H9 (cell line): ENCODE measurements around the gene CADPS. TPM values are rescaled to one million over a fixed set of nuclear protein-coding genes. Genes with fewer than 3 reads are reported as not detected.

ENCODE experiments used
- DNase-seq: peaks from one replicate; pipeline ENCODE4 v3.0.0-alpha.2; 2017
- H2AFZ ChIP-seq: one replicate; pipeline ENCODE4 v1.6.1; 2013; ENCODE audit warnings: mild to moderate bottlenecking, low read length, control low read depth, moderate library complexity
- H2AK5ac ChIP-seq: 2 replicates; pipeline ENCODE4 v1.6.1; 2013; ENCODE audit warnings: low read length, control low read depth, mixed read lengths; ENCODE audit not compliant: insufficient read length
- H2BK120ac ChIP-seq: one replicate; pipeline ENCODE4 v1.6.1; 2013; ENCODE audit warnings: low read depth, mild to moderate bottlenecking, low read length, control low read depth, inconsistent platforms; ENCODE audit not compliant: poor library complexity, severe bottlenecking
- H2BK12ac ChIP-seq: 2 replicates; pipeline ENCODE4 v1.6.1; 2013; ENCODE audit warnings: low read length, control low read depth, mixed read lengths, low read depth; ENCODE audit not compliant: insufficient read length
- H2BK15ac ChIP-seq: 2 replicates; pipeline ENCODE4 v1.6.1; 2013; ENCODE audit warnings: low read depth, low read length, control low read depth
- H2BK20ac ChIP-seq: one replicate; pipeline ENCODE4 v1.6.1; 2013; ENCODE audit warnings: low read depth, mild to moderate bottlenecking, low read length, control low read depth, inconsistent platforms; ENCODE audit not compliant: poor library complexity, severe bottlenecking
- H2BK5ac ChIP-seq: 2 replicates; pipeline ENCODE4 v1.6.1; 2013; ENCODE audit warnings: low read length, control low read depth, mixed read lengths; ENCODE audit not compliant: insufficient read length
- H3K14ac ChIP-seq: 2 replicates; pipeline ENCODE4 v1.6.1; 2013; ENCODE audit warnings: low read length, control low read depth; ENCODE audit not compliant: insufficient read depth
- H3K18ac ChIP-seq: 2 replicates; pipeline ENCODE4 v1.6.1; 2013; ENCODE audit warnings: low read depth, mild to moderate bottlenecking, mixed read lengths, low read length, control low read depth; ENCODE audit not compliant: insufficient read length
- H3K23ac ChIP-seq: 2 replicates; pipeline ENCODE4 v1.6.1; 2013; ENCODE audit warnings: low read length, control low read depth, mixed read lengths, low read depth; ENCODE audit not compliant: insufficient read length
- H3K23me2 ChIP-seq: 2 replicates; pipeline ENCODE4 v1.6.1; 2013; ENCODE audit warnings: low read depth, mild to moderate bottlenecking, mixed read lengths, low read length, control low read depth; ENCODE audit not compliant: insufficient read length, poor library complexity, severe bottlenecking
- H3K27ac ChIP-seq: 2 replicates; pipeline ENCODE4 v1.5.1; 2013; ENCODE audit warnings: low read length, control low read depth, mixed read lengths, low read depth; ENCODE audit not compliant: insufficient read length
- H3K27me3 ChIP-seq: 2 replicates; pipeline ENCODE4 v1.6.1; 2013; ENCODE audit warnings: low read length, control low read depth, inconsistent platforms; ENCODE audit not compliant: insufficient read depth
- H3K4ac ChIP-seq: 2 replicates; pipeline ENCODE4 v1.6.1; 2013; ENCODE audit warnings: low read depth, mild to moderate bottlenecking, control low read depth, inconsistent platforms, low read length, moderate library complexity
- H3K4me1 ChIP-seq: 2 replicates; pipeline ENCODE4 v1.6.1; 2013; ENCODE audit warnings: low read length, control low read depth, inconsistent platforms; ENCODE audit not compliant: insufficient read depth
- H3K4me2 ChIP-seq: 2 replicates; pipeline ENCODE4 v1.6.1; 2013; ENCODE audit warnings: low read length, control low read depth, mixed read lengths; ENCODE audit not compliant: insufficient read length, insufficient read depth
- H3K56ac ChIP-seq: 2 replicates; pipeline ENCODE4 v1.6.1; 2013; ENCODE audit warnings: low read depth, mild to moderate bottlenecking, mixed read lengths, low read length, control low read depth; ENCODE audit not compliant: insufficient read length
- H3K79me1 ChIP-seq: 2 replicates; pipeline ENCODE4 v1.6.1; 2013; ENCODE audit warnings: low read depth, mild to moderate bottlenecking, moderate library complexity, low read length, control low read depth, inconsistent platforms; ENCODE audit not compliant: insufficient read depth, poor library complexity, severe bottlenecking
- H3K79me2 ChIP-seq: 2 replicates; pipeline ENCODE4 v1.6.1; 2013; ENCODE audit warnings: low read length, control low read depth, inconsistent platforms; ENCODE audit not compliant: insufficient read depth
- H3K9ac ChIP-seq: 2 replicates; pipeline ENCODE4 v1.6.1; 2013; ENCODE audit warnings: low read length, control low read depth, mixed read lengths; ENCODE audit not compliant: insufficient read length; ENCODE audit errors: extremely low read depth
- H3K9me3 ChIP-seq: one replicate; pipeline ENCODE4 v1.6.1; 2013; ENCODE audit warnings: low read depth, low read length, inconsistent platforms; ENCODE audit not compliant: control insufficient read depth
- H3T11ph ChIP-seq: one replicate; pipeline ENCODE4 v1.6.1; 2013; ENCODE audit warnings: mild to moderate bottlenecking, low read length, control low read depth, inconsistent platforms
- H4K20me1 ChIP-seq: one replicate; pipeline ENCODE4 v1.6.1; 2013; ENCODE audit not compliant: control insufficient read depth, insufficient read length, insufficient read depth
- H4K5ac ChIP-seq: 2 replicates; pipeline ENCODE4 v1.6.1; 2013; ENCODE audit warnings: low read depth, mild to moderate bottlenecking, mixed read lengths, low read length, control low read depth; ENCODE audit not compliant: insufficient read length
- H4K8ac ChIP-seq: replicated peaks from 2 replicates; pipeline ENCODE4 v1.6.1; 2013; ENCODE audit warnings: low read length, control low read depth, mixed read lengths, low read depth; ENCODE audit not compliant: insufficient read length
- H4K91ac ChIP-seq: 2 replicates; pipeline ENCODE4 v1.6.1; 2013; ENCODE audit warnings: low read depth, mild to moderate bottlenecking, moderate library complexity, mixed read lengths, low read length, control low read depth; ENCODE audit not compliant: insufficient read length
- H3K27ac Mint-ChIP-seq, 3 experiments: 2 replicates in 2 of 3; 3 replicates in 1 of 3; pipeline ENCODE4 v1.8.0; 2020 to 2021; ENCODE audit warnings: mixed read lengths in 3 of 3, mild to moderate bottlenecking in 1 of 3, moderate library complexity in 1 of 3
- H3K27me3 Mint-ChIP-seq: 2 replicates; pipeline ENCODE4 v1.8.0; 2021; ENCODE audit warnings: low read depth, mild to moderate bottlenecking, moderate library complexity, mixed read lengths
- H3K36me3 Mint-ChIP-seq, 3 experiments: 2 replicates in 2 of 3; 3 replicates in 1 of 3; pipeline ENCODE4 v1.8.0; 2020 to 2021; ENCODE audit warnings: low read depth in 3 of 3, mixed read lengths in 3 of 3; ENCODE audit not compliant: insufficient read depth in 1 of 3
- H3K4me1 Mint-ChIP-seq, 2 experiments: 2 replicates each; pipeline ENCODE4 v1.8.0; 2020; ENCODE audit warnings: mixed read lengths in 2 of 2
- H3K4me3 Mint-ChIP-seq, 2 experiments: 2 replicates in 1 of 2; 3 replicates in 1 of 2; pipeline ENCODE4 v1.8.0; 2020 to 2021; ENCODE audit warnings: mild to moderate bottlenecking in 2 of 2, mixed read lengths in 2 of 2, moderate library complexity in 1 of 2
- H3K9me3 Mint-ChIP-seq, 2 experiments: 2 replicates in 1 of 2; 3 replicates in 1 of 2; pipeline ENCODE4 v1.8.0; 2020; ENCODE audit warnings: mild to moderate bottlenecking in 2 of 2, mixed read lengths in 2 of 2, moderate library complexity in 1 of 2
- WGBS: extraction: QIAGEN DNeasy Blood & Tissue Kit; methylation state at CpG from one replicate; pipeline ENCODE4 v1.1.7; 2013; ENCODE audit warnings: missing lambda C conversion rate, low lambda C conversion rate, mixed read lengths; ENCODE audit not compliant: insufficient read length; ENCODE audit errors: extremely low coverage; 5-methylcytosine and 5-hydroxymethylcytosine counted together
- total RNA-seq: library from RNA; stranded (reverse); gene quantifications from 2 replicates; pipeline ENCODE4 v1.2.1, GENCODE V29; 2021
- TF ChIP-seq, protein P1 (sequence below): fragments of 200-600 bp; sonication (generic); conservative IDR thresholded peaks from 3 replicates; pipeline ENCODE4 v1.8.0; 2021; ENCODE audit warnings: antibody characterized with exemption, mild to moderate bottlenecking

CADPS gene
- total RNA-seq, 1 experiment from 2014 or later: 6.6 TPM

DNA sequence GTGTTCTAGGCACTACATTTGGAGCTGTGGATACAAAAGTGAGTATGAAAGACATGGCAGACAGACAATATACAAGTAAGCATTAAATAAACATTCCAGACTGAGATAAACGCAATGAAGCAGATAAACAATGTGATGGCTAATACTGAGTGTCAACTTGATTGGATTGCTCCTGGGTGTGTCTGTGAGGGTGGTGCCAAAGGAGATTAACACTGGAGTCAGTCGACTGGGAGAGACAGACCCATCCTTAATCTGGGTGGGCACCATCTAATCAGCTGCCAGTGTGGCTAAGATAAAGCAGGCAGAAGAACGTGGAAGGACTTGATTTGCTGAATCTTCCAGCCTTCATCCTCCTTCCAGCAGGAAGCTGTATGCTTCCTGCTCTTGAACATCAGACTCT lies 77.2 kb downstream of the CADPS start:
- no peak overlapping the region for H2BK15ac ChIP-seq
- TF ChIP-seq, protein P1, sequence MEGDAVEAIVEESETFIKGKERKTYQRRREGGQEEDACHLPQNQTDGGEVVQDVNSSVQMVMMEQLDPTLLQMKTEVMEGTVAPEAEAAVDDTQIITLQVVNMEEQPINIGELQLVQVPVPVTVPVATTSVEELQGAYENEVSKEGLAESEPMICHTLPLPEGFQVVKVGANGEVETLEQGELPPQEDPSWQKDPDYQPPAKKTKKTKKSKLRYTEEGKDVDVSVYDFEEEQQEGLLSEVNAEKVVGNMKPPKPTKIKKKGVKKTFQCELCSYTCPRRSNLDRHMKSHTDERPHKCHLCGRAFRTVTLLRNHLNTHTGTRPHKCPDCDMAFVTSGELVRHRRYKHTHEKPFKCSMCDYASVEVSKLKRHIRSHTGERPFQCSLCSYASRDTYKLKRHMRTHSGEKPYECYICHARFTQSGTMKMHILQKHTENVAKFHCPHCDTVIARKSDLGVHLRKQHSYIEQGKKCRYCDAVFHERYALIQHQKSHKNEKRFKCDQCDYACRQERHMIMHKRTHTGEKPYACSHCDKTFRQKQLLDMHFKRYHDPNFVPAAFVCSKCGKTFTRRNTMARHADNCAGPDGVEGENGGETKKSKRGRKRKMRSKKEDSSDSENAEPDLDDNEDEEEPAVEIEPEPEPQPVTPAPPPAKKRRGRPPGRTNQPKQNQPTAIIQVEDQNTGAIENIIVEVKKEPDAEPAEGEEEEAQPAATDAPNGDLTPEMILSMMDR: no peak
- no peaks in the 10 kb centered on the region for H3K27me3 ChIP-seq
- no peak overlapping the region for H2BK5ac ChIP-seq
- H4K8ac ChIP-seq: no peak overlapping the region
- Mint-ChIP-seq H3K27me3 (no peaks in the 10 kb centered on the region), H3K27ac (no peak overlapping the region), H3K36me3 (no peaks in the 10 kb centered on the region; a peak in 2 of 7 replicates), H3K4me1 (peaks cover 22 to 27% of the 10 kb centered on the region in 2 experiments), H3K4me3 (no peak overlapping the region), H3K9me3 (no peaks in the 10 kb centered on the region)
- DNase-seq: no peak
- no peak overlapping the region for H3K56ac ChIP-seq
- H2BK20ac ChIP-seq: no peak overlapping the region
- no peaks in the 10 kb centered on the region for H4K20me1 ChIP-seq
- H2BK120ac ChIP-seq: no peak overlapping the region
- no peaks in the 10 kb centered on the region for H3K9me3 ChIP-seq
- WGBS: no CpG with 5 or more reads among the region's 3 CpGs
- no peaks in the 10 kb centered on the region for H3K79me2 ChIP-seq
- H3K18ac ChIP-seq: no peak overlapping the region
- no peak overlapping the region for H2AK5ac ChIP-seq
- H3K4me2 ChIP-seq: no peak overlapping the region
- no peak overlapping the region for H3K9ac ChIP-seq
- H3T11ph ChIP-seq: no peak overlapping the region
- H3K14ac ChIP-seq: no peak overlapping the region
- H3K23me2 ChIP-seq: no peaks in the 10 kb centered on the region
- no peak overlapping the region for H3K23ac ChIP-seq
- H2AFZ ChIP-seq: no peak overlapping the region
- no peak overlapping the region for H3K4ac ChIP-seq
- no peaks in the 10 kb centered on the region for H3K79me1 ChIP-seq
- H2BK12ac ChIP-seq: no peak overlapping the region
- H4K91ac ChIP-seq: no peak overlapping the region
- H3K4me1 ChIP-seq: peaks cover 13% of the 10 kb centered on the region
- H3K27ac ChIP-seq: no peak overlapping the region
- no peak overlapping the region for H4K5ac ChIP-seq
